Coronary artery (tissue), 2 donors: ENCODE results near the gene CR1L.
A peak's percentile ranks its signal among the peaks of the same experiment; 100 is the strongest.
"Not testable (repeated sequence)": the region's sequence is repeated elsewhere in the genome, so short reads cannot be mapped to it uniquely, and the experiment has no call there.

ENCODE experiments used
- DNase-seq: peaks from one replicate; pipeline ENCODE4 v3.0.0-alpha.2; 2017; ENCODE audit warnings: low spot score
- H3K27ac ChIP-seq, 2 donors: fragments of 200-600 bp; sonication (generic); one replicate each; pipeline ENCODE4 v1.5.1; 2016 to 2019
- H3K4me3 ChIP-seq: fragments of 200-600 bp; sonication (generic); 2 replicates; pipeline ENCODE4 v1.5.1; 2016; ENCODE audit warnings: mild to moderate bottlenecking, moderate library complexity
- CTCF ChIP-seq: fragments of 200-600 bp; sonication (generic); IDR thresholded peaks from one replicate; pipeline ENCODE4 v1.5.1; 2019; ENCODE audit warnings: antibody characterized with exemption

Gene CR1L

GRCh38 chr1:207659545-207660153 is 14.7 kb downstream of the CR1L start:
- DNase-seq, result no peak
- no peak for TF ChIP-seq CTCF
- Histone ChIP-seq H3K4me3 (no peak overlapping the region), H3K27ac (no peak overlapping the region)

- not testable (repeated sequence) for DNase-seq, H3K4me3 ChIP-seq, H3K27ac ChIP-seq
Measured at GRCh38 chr1:207661420-207661819, 16.5 kb downstream of the CR1L start.

GRCh38 chr1:207666342-207666741 is 21.4 kb downstream of the CR1L start:
- H3K4me3 ChIP-seq, result no peak overlapping the region
- DNase-seq, result no peak
- H3K27ac ChIP-seq, result no peak overlapping the region
- no peak for TF ChIP-seq CTCF

GRCh38 chr1:207669528-207670009 is 24.6 kb downstream of the CR1L start:
- TF ChIP-seq CTCF, result no peak
- DNase-seq, result no peak
- H3K27ac ChIP-seq, result no peak overlapping the region
- peak overlapping the region; percentile 39 for H3K4me3 ChIP-seq

- TF ChIP-seq CTCF, result no peak
- no peak for DNase-seq
- no peak overlapping the region for H3K4me3 ChIP-seq
- no peak overlapping the region for H3K27ac ChIP-seq
Measured at GRCh38 chr1:207670192-207670591, 25.3 kb downstream of the CR1L start.

GRCh38 chr1:207670997-207671396 is 26.1 kb downstream of the CR1L start:
- no peak for DNase-seq
- TF ChIP-seq CTCF, result no peak
- no peak overlapping the region for H3K4me3 ChIP-seq
- no peak overlapping the region for H3K27ac ChIP-seq

GRCh38 chr1:207672522-207673130 is 27.7 kb downstream of the CR1L start:
- Histone ChIP-seq H3K4me3 (no peak overlapping the region), H3K27ac (no peak overlapping the region)
- no peak for TF ChIP-seq CTCF
- DNase-seq, result no peak
